ENCODE results near the gene ETV6.
"Not testable (repeated sequence)": the region's sequence is repeated elsewhere in the genome, so short reads cannot be mapped to it uniquely, and the experiment has no call there.

Gene ETV6

GRCh38 chr12:11884706-11885105 lies 235.2 kb downstream of the ETV6 start:
- no peak for DNase-seq (ENCODE audit: low spot score)

DNA sequence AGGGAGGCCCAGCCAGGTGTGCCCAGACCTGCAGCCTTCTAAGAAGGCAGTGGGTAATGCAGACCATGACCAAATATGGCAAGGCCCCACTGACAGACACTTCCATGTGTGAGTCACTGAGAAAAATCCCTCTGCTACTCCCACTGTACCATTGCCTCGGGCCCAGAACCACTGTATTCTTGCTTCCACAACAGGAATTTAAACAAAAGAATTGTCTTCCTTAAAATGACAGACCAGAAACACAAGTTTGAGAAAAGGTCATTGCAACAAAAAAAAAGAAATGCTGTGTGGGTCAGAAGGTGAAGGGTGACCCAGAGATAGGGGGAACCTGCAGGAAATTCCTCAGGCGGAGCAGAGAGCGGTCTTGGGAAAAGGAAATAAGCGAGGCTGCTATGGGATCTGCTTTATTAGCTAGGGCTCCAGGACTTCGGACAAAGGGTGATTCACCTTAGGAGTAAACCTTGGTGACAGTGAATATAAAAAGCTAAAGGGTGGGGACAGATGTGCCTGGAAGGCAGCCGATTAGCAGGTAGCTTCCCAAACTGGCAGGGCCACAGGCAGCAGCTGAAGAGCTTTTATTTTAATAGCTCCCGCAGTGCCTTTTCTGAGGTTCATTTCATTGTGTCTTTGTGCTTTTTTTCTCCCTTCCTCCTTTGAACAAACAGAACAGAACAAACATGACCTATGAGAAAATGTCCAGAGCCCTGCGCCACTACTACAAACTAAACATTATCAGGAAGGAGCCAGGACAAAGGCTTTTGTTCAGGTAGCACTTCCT lies 236.0 kb downstream of the ETV6 start:
- peak; percentile 48 for DNase-seq (ENCODE audit: low spot score)

DNA sequence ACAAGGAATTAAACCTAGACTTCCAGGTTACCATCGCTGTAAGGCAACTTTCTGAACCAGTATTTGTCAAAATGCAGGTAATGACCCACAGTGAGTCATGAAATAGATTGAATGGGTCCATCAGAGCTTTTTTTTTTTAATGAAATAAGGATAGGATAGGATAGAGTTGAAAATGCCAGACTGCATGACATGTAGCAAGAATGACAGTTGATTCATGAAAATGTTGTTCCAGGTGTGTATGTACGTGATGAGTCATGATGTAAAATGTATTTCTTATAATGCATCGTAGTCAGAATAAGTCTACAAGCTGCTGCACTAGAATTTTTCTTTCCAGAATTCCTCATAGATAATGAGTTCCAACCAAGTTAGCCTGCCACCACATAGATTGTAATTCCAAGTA lies 236.9 kb downstream of the ETV6 start:
- no peak for DNase-seq (ENCODE audit: low spot score)

DNA sequence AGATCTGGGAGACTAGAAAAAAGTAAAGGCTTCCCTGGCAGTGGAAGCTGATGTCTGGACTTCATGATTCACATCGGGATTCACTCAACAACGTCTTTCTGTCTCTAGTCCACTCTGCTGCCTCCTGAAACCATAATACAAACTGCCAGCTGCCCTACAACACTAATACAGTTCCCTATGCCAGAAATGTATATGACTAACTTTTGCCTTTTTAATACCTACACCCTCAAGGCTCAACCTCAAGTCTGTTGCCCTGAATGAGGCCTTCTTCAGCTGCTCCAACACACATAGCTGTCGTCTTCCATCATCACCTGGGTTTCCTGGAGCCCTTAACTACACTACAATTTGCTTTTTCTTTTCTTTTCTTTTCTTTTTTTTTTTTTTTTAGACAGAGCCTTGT lies 238.6 kb downstream of the ETV6 start:
- DNase-seq (ENCODE audit: low spot score), result no peak

- DNase-seq (ENCODE audit: low spot score), result no peak
These were observed 241.9 kb downstream of the ETV6 start for GRCh38 chr12:11891346-11891745.

DNA sequence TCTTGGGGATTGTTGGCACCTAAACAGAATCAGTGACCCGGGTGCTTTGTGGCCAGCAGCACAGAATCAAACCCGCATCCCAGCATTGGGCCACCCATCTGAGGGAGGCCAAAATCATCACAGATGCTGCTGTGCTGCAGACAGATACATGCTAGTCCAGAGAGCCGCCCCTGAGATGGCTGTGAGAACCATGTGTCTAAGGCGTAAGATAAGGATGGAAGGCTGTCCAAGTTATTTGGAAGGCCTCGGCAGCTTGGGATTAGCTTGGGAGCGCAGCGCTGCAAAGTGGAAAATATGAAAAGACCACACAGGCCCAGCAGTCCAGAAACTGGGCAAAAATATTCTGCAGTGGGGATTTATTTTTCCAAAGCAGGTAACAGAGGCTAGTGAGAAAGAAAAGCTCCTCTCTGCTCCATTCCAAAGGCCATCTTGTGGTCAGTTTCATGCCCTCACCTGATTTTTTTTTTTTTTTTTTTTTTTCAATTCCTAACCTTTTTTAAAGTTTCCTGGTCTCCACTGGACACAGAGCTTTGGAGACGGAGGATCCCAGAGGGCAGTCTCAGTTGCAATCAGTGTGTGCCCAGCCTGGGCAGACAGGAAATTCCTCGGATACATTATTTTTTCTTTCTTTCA lies 242.4 kb downstream of the ETV6 start:
- no peak for DNase-seq (ENCODE audit: low spot score)

GRCh38 chr12:11893998-11894397 lies 244.5 kb downstream of the ETV6 start:
- no peak for DNase-seq (ENCODE audit: low spot score)

DNA sequence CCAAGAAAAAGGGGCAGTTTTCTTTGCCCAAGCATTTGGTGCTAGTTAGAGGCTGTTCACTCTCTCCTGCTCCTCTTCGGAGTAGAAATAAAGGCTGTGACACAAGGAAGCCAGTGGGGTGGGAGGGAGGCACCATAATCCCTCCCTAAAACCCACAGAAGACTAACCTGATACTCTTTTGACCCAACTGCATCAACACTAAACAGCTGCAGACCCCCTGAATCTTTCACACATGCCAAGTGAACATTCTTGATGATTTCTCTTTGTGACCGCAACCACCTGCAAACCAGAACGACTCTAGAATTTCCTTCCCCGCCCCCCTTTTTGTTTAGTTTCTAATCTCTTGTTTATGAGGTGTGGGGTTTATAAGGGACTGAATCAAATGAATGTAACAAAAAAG lies 245.4 kb downstream of the ETV6 start:
- no peak for DNase-seq (ENCODE audit: low spot score)

DNA sequence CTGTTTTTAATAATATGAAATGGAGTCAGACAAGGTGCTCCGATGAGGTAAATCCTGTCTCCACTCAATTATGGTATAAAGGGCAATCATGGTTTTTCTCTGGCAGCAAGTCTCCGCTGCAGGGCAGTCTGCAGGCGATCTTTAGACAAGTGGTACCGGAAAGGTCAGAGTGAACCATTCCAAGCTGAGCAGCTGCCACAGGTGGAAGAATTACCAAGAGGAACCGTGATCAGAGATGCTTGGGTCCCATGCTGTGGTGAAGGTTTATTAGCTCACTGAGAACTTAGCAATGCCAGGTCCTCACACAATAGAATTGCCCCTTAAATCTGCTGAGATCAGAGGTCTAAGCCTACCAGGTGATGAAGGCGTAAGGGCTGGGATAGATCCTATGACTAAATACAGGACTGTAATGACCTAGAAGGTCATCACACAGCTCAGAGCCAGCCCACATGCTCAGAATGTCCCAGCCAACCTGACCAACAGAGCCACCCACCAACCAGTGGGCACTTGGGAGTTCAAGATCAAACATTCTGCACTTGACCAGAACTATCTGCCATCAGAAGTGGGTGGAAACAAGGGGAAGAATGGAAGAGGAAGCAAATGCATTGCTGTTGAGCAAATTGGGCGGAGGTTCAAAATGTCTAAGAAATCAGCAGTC lies 246.1 kb downstream of the ETV6 start:
- DNase-seq (ENCODE audit: low spot score), result no peak

GRCh38 chr12:11896417-11896929 lies 247.0 kb downstream of the ETV6 start:
- no peak for DNase-seq (ENCODE audit: low spot score)

- no peak for DNase-seq (ENCODE audit: low spot score)
These were observed 248.4 kb downstream of the ETV6 start for GRCh38 chr12:11897923-11898322.

DNA sequence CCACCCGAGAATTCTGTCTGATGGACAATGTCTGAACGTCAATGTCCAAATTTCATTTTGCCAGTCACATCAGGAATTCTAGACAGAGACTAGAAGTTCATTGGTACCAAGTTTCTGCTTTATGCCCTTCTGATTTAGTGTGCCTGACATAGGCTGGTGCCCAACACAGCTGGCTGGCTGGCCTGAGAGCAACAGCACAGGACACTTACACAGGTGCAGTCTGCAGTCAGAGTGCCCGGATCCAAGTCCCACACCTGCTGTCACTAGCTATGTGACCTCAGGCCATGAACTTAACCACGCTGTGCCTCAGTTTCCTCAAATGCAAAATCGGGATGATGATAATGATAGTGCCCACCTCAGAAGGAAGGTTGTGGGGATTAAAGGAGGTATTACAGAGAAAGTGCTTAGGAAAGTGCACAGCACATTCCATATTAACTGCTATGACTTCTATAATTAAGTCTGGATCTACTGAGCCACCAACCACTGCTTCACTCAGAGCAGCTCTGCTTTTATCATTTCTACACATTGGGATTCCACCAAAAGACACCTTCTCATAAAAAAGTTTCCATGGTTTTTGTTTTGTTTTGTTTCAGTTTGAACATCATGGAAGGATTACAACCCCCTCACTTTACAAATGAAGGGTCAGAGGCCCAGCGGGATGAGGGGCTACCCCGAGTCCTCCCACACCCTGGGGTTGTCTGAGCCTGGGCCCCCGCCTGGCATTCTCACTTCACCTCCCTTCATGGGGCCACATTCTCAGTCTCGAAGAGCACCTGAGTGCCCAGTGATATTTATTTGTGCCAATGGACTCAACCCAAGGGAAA lies 252.4 kb downstream of the ETV6 start:
- no peak for DNase-seq (ENCODE audit: low spot score)

DNA sequence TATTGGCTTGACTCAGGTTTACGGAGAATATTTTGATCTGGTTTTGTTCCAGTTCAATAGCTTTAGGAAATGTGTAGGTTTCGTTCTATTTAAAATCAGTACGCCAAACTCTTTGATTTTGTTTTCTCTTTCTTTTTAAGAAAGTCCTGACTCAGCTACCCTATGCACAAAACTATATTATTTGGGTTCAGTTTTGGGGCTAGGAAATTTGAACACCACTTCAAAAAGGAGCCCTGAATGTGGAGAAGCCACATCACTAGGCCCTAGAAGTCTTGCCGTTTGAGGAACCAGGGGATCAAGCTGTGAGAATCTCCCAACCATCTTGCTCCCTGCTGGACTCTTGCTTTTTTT lies 253.0 kb downstream of the ETV6 start:
- no peak for DNase-seq (ENCODE audit: low spot score)

DNA sequence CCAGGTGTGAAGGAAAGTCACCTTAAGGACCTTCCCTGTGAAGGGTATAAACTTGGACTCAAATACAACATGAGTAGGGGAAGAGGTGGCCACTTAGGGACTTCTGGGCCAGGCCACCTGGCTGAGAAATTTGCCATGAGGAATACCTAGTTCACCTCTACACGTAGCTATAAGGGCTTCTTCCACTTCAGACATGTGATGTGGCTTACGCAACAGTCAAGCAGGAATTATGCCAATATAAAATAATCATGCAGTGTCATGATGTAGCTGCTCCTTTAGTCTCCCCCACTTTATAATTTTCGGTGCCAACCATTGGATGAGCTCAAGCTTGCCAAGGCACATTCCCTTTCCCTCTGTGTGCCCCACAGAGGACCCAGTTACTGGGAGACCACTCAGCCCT lies 254.7 kb downstream of the ETV6 start:
- no peak for DNase-seq (ENCODE audit: low spot score)

- peak; percentile 7 for DNase-seq (ENCODE audit: low spot score)
These were observed 256.1 kb downstream of the ETV6 start for GRCh38 chr12:11905534-11905933.

GRCh38 chr12:11906286-11906935 lies 256.9 kb downstream of the ETV6 start:
- DNase-seq (ENCODE audit: low spot score), result peak; percentile 79

- no peak for DNase-seq (ENCODE audit: low spot score)
These were observed 258.2 kb downstream of the ETV6 start for GRCh38 chr12:11907625-11908024.

GRCh38 chr12:11909406-11909805 lies 259.9 kb downstream of the ETV6 start:
- DNase-seq (ENCODE audit: low spot score), result not testable (repeated sequence)

DNA sequence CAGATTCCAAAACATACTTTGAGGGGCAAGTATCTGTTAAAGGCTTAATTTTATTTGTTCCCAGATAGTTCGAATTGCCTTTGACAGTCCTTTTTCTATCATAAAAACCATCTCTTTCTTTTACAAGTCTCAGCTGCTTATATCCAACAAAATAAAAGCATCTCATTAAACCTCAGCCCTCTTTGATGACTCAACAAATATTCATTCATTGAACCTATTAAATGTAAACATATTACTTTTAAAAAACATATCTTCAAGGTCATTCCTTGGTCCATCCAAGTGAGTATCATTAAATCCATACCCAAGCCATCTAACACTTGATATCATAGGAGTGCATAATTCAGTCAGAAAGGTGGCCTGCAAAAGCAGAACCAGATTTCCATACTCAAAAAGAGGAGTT lies 266.6 kb downstream of the ETV6 start:
- no peak for DNase-seq (ENCODE audit: low spot score)

- DNase-seq (ENCODE audit: low spot score), result no peak
These were observed 267.3 kb downstream of the ETV6 start for GRCh38 chr12:11916771-11917170.

- DNase-seq (ENCODE audit: low spot score), result no peak
These were observed 268.0 kb downstream of the ETV6 start for GRCh38 chr12:11917501-11917900.

GRCh38 chr12:11920231-11920630 lies 270.8 kb downstream of the ETV6 start:
- DNase-seq (ENCODE audit: low spot score), result no peak

Data from GM03348 (cell line).